ENCODE measurements around the gene STAG3. TPM values are rescaled to one million over a fixed set of nuclear protein-coding genes. Genes with fewer than 3 reads are reported as not detected.

Gene STAG3
- total and polyA plus RNA-seq, 10 of the 15 experiments (the other 5 are each of a cell fraction or from before 2014, with no cell fraction given): 73.0 to 306 (median 120) TPM

GRCh38 chr7:100148559-100149328 is 29.0 kb upstream of the STAG3 start, which contains the start of gene LAMTOR4 (continued):
- TF ChIP-seq, protein P1, sequence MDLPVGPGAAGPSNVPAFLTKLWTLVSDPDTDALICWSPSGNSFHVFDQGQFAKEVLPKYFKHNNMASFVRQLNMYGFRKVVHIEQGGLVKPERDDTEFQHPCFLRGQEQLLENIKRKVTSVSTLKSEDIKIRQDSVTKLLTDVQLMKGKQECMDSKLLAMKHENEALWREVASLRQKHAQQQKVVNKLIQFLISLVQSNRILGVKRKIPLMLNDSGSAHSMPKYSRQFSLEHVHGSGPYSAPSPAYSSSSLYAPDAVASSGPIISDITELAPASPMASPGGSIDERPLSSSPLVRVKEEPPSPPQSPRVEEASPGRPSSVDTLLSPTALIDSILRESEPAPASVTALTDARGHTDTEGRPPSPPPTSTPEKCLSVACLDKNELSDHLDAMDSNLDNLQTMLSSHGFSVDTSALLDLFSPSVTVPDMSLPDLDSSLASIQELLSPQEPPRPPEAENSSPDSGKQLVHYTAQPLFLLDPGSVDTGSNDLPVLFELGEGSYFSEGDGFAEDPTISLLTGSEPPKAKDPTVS (IDR thresholded peaks at IDR 0.05; ENCODE audit: low read depth, low read length): no peak
- TF ChIP-seq KAT2A (conservative IDR thresholded peaks at IDR 0.05; ENCODE audit: control insufficient read depth, low read depth, low read length) (no peak), WRNIP1 (IDR thresholded peaks at IDR 0.05; ENCODE audit: borderline replicate concordance, low read depth, low read length) (no peak), RB1 (IDR thresholded peaks at IDR 0.05; ENCODE audit: borderline replicate concordance) (peak; percentile 48; the same call in 1 of the 2 replicates), NRF1 (conservative IDR thresholded peaks at IDR 0.05; ENCODE audit: low read depth, low read length) (peak; percentile 73), TBL1XR1 (IDR thresholded peaks at IDR 0.05; ENCODE audit: low read depth, low read length) (no peak; the same call in 1 of the 2 replicates), BCL11A (IDR thresholded peaks at IDR 0.05; ENCODE audit: low read depth, low read length) (no peak), KLF5 (IDR thresholded peaks at IDR 0.05; ENCODE audit: partially characterized antibody) (no peak), CHD1 (IDR thresholded peaks at IDR 0.05; ENCODE audit: low read depth, low read length) (0 out of 2 replicates have a peak, but pooled peaks have one; percentile 33), SMAD1 (IDR thresholded peaks at IDR 0.05; ENCODE audit: low read depth, partially characterized antibody) (peak; percentile 67), YBX1 (IDR thresholded peaks at IDR 0.05) (no peak), RAD51 (IDR thresholded peaks at IDR 0.05) (peak; percentile 98), ESRRA (IDR thresholded peaks at IDR 0.05; ENCODE audit: low read length) (no peak), RFX5 (IDR thresholded peaks at IDR 0.05; ENCODE audit: low read depth, low read length) (peak; percentile 71; the same call in 1 of the 2 replicates), HCFC1 (IDR thresholded peaks at IDR 0.05; ENCODE audit: low read length) (0 out of 2 replicates have a peak, but pooled peaks have one; percentile 24), RBBP5 (conservative IDR thresholded peaks at IDR 0.05) (no peak), ZNF384 (IDR thresholded peaks at IDR 0.05; ENCODE audit: borderline replicate concordance, low read depth, low read length) (no peak), GABPA (IDR thresholded peaks at IDR 0.05; ENCODE audit: low read depth) (no peak), ZNF274 (IDR thresholded peaks at IDR 0.05; ENCODE audit: insufficient read depth, insufficient read length) (no peak), STAT3 (IDR thresholded peaks at IDR 0.05; ENCODE audit: low read depth, low read length) (no peak), ZZZ3 (IDR thresholded peaks at IDR 0.05; ENCODE audit: control insufficient read depth, insufficient read length, low read depth) (no peak), EP300 (IDR thresholded peaks at IDR 0.05; ENCODE audit: borderline replicate concordance in 1 of 2, control insufficient read depth in 1 of 2, low read depth in 2 of 2, low read length in 2 of 2) (peak in 1 of 2 experiments; percentile 14; a peak in 1 of 4 replicates), EZH2 (IDR thresholded peaks at IDR 0.05; ENCODE audit: borderline replicate concordance, control insufficient read depth, low read depth, low read length) (no peak), RELA (IDR thresholded peaks at IDR 0.05; ENCODE audit: borderline replicate concordance, partially characterized antibody) (no peak)
- TF ChIP-seq, protein P2, sequence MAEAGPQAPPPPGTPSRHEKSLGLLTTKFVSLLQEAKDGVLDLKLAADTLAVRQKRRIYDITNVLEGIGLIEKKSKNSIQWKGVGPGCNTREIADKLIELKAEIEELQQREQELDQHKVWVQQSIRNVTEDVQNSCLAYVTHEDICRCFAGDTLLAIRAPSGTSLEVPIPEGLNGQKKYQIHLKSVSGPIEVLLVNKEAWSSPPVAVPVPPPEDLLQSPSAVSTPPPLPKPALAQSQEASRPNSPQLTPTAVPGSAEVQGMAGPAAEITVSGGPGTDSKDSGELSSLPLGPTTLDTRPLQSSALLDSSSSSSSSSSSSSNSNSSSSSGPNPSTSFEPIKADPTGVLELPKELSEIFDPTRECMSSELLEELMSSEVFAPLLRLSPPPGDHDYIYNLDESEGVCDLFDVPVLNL (IDR thresholded peaks at IDR 0.05; ENCODE audit: low read depth, low read length): 0 out of 2 replicates have a peak, but pooled peaks have one; percentile 12
